Urinary bladder (tissue), 4 donors: Measurements from ENCODE around the gene B4GALNT3. TPM values are rescaled to one million over a fixed set of nuclear protein-coding genes. Genes with fewer than 3 reads are reported as not detected.

Source experiments
- DNase-seq: peaks from one replicate; pipeline ENCODE4 v3.0.0-alpha.2; 2015; ENCODE audit errors: extremely low spot score
- H3K27ac ChIP-seq: one replicate; pipeline ENCODE4 v1.5.1; 2013; ENCODE audit warnings: low read depth, mild to moderate bottlenecking, moderate library complexity
- H3K36me3 ChIP-seq: one replicate; pipeline ENCODE4 v1.6.1; 2013; ENCODE audit warnings: mild to moderate bottlenecking, moderate library complexity; ENCODE audit not compliant: insufficient read depth
- H3K4me1 ChIP-seq: one replicate; pipeline ENCODE4 v1.6.1; 2013; ENCODE audit warnings: mild to moderate bottlenecking, moderate library complexity; ENCODE audit not compliant: insufficient read depth
- H3K4me3 ChIP-seq: one replicate; pipeline ENCODE4 v1.5.1; 2013; ENCODE audit warnings: low read depth, low read length
- WGBS: extraction: QIAGEN DNeasy Blood & Tissue Kit; methylation state at CpG from one replicate; pipeline ENCODE4 v1.1.7; 2013; 5-methylcytosine and 5-hydroxymethylcytosine counted together
- polyA plus RNA-seq: library from polyadenylated mRNA; stranded (reverse); fragments of 200-250 nt; gene quantifications from one replicate; pipeline ENCODE4 v1.2.3, GENCODE V29; 2013
- total RNA-seq: library from RNA; depleted of rRNA; stranded (reverse); fragments of >200 nt; gene quantifications from one replicate; pipeline ENCODE4 v1.2.3, GENCODE V29; 2014
- donor health status: healthy with polysubstance abuse.
- donor health status: healthy.

B4GALNT3 gene
- total and polyA plus RNA-seq, 2 donors: 1.3 to 1.4 TPM

DNA sequence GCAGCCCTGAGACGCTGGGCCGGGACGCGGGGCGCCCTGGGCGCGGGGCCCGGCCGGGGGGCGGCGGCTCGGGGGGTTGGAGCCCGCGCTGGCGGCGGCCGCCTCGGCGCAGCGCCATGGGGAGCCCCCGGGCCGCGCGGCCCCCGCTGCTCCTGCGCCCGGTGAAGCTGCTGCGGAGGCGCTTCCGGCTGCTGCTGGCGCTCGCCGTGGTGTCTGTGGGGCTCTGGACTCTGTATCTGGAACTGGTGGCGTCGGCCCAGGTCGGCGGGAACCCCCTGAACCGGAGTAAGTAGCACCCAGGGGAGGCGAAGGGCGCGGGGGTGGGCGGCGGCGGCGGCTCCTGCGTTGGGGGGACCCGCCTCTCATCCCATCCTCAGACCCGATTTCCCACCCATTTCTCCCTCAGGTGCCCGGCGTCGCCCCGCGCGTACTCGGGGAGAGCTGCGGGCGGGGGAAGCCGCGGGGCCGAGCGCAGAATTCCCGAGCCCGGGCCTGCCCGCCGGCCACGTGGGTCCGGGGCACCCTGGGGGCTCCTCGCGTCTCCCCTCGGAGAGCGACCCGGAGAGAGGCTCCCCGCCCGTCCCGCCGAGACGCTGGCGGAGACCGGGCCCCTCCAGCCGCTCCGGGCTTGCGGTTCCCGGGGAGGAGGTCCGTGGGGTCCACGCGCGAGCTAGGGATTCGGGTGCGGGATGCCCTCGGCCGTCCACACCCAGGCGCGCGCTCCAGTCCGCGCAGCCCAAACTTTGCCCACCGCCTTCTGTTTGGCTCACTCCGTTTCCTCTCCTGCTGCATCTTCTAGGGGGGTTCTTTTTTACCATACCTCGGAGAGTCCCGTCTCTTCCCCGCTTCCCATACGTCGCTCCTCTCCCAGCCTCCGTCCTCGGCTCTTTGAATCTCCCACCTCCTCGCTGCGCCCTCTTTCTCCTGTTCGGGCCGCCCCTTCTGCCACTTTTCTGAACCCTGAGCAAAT, 807 bp downstream of the B4GALNT3 start:
- Histone ChIP-seq H3K36me3 (no peaks in the 10 kb centered on the region), H3K27ac (no peak overlapping the region), H3K4me3 (peak overlapping the region; percentile 69), H3K4me1 (no peaks in the 10 kb centered on the region)
- no peak for DNase-seq
- 4% methylated on average over 104 of the region's 109 CpGs for WGBS

DNA sequence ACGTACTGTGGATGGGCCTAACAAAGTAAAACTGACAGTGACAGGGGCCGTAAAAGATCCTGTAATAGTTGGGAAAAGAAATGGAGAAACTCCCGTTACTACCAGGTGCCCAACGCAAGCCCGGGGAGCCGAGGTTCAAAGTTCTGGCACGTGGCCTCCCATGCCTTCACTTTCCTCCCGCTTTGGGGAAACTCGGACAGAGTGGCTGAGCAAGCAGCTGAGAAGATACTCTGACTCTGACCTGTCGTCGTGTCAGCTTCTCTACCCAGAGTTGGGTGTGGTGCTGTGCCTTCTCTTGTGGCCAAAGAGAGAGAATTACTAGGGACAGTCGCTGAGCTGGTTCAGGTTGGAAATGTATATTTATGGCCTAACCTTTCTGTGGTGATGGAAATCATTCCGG, 1.7 kb downstream of the B4GALNT3 start:
- Histone ChIP-seq H3K36me3 (no peaks in the 10 kb centered on the region), H3K4me3 (no peak overlapping the region), H3K27ac (no peak overlapping the region), H3K4me1 (no peaks in the 10 kb centered on the region)
- DNase-seq: no peak
- WGBS: 69% methylated on average over 13 of the region's 13 CpGs

DNA sequence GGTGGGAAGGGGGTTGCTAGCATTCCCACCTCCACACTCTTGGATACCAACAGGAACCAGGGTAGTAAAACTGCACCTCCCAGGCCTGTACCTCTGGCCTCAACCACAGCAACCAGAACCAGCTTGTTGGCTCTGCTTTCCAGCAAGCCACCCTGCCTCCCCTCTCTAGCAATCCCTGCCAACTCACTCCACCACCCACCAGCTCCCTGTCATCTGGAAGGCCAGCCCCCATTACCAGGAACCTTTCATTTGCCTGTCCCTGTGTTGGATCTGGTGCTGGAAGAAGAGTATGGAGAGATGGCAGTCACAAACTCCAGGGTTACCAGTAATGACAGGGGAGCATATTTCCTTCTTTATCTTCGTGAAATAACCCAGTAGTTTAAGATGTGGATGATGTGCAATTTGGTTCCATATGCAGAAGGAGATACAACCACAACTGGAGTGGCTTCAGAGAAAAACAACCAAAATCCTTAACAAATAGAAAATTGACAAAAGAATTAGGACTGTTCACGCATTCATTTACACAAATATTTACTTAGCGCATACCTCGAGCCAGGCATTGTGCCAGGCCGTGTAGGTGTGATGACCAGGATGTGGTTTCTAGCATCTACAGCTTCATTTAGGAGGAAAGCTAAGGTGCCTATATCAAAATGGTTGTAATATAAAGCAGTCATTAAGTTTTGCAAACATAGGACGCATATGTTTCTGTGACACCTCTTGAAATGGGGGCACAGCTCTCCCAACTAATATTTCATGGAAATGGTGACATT, 3.4 kb downstream of the B4GALNT3 start:
- WGBS: 74% methylated on average over 6 of the region's 6 CpGs
- no peak for DNase-seq
- H3K27ac ChIP-seq: no peak overlapping the region

DNA sequence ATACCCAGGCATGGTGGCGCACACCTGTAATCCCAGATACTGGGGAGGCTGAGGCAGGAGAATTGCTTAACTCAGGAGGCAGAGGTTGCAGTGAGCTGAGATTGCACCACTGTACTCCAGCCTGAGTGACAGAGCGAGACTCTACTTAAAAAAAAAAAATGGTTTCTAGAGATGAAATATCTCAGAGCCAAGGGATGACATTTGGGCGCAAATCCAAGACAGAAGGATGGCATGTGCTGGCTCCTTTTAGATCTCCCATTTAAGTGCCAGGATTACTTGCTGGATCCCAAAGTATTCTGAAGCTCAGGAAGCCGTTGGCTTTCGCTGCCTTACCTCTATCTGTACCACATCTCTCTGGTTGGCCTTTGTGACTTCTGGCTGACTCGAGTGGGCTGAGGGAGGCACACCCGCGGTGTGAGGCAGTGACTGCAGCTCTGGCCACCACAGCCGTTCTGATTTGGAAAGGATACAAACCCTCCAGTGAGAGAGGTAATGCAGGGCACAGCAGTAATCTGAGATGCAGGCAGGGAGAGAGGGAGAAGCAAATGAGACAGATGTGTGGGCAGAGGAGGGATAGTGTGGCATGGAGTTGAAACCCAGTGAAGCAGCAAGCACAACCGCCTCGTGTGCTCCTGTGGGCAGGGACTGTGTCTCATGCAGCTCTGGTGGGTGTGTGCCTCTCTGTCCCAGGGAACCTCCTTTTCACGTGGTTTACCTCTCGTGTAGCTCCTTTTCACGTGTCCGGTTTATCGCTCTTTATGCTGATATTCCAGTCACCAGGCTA, 4.9 kb downstream of the B4GALNT3 start:
- Histone ChIP-seq H3K4me3 (no peak overlapping the region), H3K36me3 (no peaks in the 10 kb centered on the region), H3K4me1 (no peaks in the 10 kb centered on the region), H3K27ac (no peak overlapping the region)
- no peak for DNase-seq
- 63% methylated on average over 16 of the region's 16 CpGs for WGBS

More for the DNA sequence above, 3.4 kb downstream of the B4GALNT3 start:
- H3K4me1 ChIP-seq: no peaks in the 10 kb centered on the region
- no peak overlapping the region for H3K4me3 ChIP-seq
- H3K36me3 ChIP-seq: no peaks in the 10 kb centered on the region

DNA sequence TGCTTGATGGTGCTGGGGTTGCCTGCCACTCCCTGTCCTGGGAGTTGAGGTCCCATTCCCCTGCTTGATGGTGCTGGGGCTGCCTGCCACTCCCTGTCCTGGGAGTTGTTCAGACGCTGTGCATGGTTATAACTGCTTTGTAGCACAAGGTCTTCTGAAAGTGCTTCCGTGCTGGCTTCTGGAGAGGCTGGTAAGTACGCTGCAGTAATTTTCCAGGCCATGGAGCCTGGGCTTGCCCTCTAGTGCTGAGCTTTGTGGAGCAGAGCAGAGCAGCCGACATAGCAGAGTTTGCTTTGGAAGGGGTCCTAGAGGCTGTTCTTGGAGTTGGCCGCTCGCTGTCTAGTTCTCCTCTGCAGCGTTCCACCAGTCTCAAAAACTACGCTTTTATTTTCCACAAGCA, 6.3 kb downstream of the B4GALNT3 start:
- H3K4me3 ChIP-seq: no peak overlapping the region
- WGBS: 79% methylated on average over 8 of the region's 8 CpGs
- H3K4me1 ChIP-seq: no peaks in the 10 kb centered on the region

DNA sequence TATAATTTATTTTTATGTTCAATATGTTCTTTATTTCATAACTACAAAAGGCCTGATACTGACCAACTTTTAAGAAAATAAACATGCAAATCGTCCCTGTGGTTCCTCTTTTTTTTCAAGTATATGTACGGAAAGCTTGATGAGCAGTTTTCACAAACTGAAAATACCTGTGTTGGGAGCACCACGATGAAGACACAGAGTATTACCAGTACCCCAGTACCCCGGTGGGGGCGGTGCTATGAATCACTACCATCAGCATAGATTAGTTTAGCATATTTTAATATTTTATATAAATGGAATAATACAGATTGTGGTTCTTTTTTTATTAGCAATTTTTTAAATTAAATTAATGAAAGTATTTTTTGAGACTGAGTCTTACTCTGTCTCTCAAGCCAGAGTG, 7.0 kb downstream of the B4GALNT3 start:
- Histone ChIP-seq H3K27ac (no peak overlapping the region), H3K36me3 (no peaks in the 10 kb centered on the region), H3K4me1 (no peaks in the 10 kb centered on the region), H3K4me3 (no peak overlapping the region)
- no peak for DNase-seq
- WGBS: 86% methylated on average over 5 of the region's 5 CpGs

More for the DNA sequence above, 6.3 kb downstream of the B4GALNT3 start:
- H3K36me3 ChIP-seq: no peaks in the 10 kb centered on the region
- DNase-seq: no peak
- no peak overlapping the region for H3K27ac ChIP-seq

DNA sequence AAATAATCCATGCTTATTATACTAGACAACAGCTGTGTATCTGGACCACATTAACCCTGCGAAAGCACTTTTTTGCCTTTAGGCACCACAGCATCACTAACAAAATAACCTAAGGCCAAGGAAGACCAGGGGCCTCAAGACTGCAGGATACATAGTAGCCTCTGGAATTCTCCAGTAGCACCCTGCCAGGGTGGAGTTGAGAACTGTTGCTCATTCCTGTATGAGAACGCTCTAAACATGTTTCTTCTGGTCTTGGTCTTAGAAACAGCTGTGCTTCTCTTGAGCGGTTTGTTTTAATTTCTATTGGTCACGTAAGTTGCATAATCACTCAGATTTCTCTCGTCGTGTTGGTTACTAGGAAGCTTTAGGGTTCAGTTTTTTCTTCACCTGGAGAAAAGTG, 7.9 kb downstream of the B4GALNT3 start:
- Histone ChIP-seq H3K27ac (no peak overlapping the region), H3K4me1 (no peaks in the 10 kb centered on the region), H3K4me3 (no peak overlapping the region), H3K36me3 (no peaks in the 10 kb centered on the region)
- 86% methylated on average over 6 of the region's 6 CpGs for WGBS
- no peak for DNase-seq

DNA sequence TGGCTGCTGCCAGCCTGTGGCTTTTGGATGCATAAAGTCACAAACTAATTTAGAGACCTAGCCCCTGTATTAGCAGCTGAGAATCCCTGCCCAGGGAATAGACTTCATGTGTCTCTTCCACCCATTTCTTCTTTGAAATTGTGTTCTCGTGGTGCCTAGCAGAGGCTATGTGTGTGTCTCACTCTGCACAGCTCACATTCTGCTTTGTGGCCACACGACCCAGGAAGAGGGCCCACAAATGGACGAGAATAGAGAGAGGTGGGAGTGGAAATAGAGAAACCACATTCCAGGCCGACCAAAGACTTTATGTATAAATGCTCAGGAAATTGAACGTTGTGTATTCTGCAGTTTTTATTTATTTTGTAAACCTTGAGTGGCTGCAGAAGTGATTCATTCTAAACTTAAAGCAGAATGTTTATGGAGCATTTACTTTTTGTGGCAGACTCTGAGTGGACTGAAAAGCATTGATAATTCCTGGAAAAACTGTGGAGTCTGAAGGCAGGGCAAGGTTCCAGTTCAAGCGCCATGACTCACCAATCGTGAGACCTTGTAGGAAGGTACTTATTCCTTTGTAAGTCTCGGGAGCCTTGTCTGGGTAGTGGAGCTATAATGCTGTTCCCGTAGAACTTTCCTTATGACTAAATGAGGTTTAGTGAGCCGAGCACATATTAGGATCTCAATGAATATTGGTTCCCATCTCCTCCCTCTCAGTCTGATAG, 9.1 kb downstream of the B4GALNT3 start:
- WGBS: 64% methylated on average over 10 of the region's 10 CpGs
- H3K27ac ChIP-seq: no peak overlapping the region
- DNase-seq: no peak

DNA sequence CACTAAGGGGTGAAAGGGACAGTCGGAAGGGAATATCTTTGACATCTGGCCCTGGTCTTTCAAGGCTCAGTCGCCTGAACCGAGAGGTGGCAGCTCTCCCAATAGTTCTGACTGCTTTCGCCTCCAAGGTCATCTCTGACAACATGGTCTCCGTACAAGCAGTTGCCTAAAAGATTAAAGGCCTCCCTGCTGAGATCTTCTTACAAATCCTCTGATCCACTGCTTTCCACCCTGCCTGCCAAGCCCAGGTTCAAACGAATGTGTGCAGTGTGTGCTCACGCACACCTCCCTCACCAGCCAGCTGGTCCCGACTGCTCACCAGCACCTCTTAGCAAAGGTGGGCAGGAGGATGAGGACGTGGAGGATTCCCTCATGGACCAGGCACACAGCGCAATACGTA, 10.4 kb downstream of the B4GALNT3 start:
- no peaks in the 10 kb centered on the region for H3K36me3 ChIP-seq
- H3K4me1 ChIP-seq: no peaks in the 10 kb centered on the region
- no peak overlapping the region for H3K4me3 ChIP-seq
- no peak overlapping the region for H3K27ac ChIP-seq
- 68% methylated on average over 11 of the region's 11 CpGs for WGBS
- no peak for DNase-seq

More for the DNA sequence above, 9.1 kb downstream of the B4GALNT3 start:
- H3K36me3 ChIP-seq: no peaks in the 10 kb centered on the region
- H3K4me1 ChIP-seq: no peaks in the 10 kb centered on the region
- H3K4me3 ChIP-seq: no peak overlapping the region

DNA sequence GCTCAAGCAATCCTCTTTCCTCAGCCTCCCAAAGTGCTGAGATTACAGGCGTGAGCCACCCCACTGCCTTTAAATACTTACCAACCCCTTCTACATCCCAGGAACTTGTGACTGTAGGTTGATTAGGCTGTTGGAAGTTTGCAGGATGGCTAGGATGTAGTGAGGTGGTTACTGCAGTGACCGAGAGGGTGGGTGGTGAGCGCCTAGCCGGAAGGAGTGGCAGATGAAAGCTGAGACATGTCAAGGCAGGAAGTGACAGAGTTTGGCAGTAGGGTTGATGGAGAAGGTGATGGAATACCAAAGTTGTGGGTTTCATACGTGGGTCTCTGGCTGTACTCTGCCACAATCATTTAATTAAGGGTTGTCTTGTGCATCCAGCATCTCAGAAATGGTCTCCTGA, 13.5 kb downstream of the B4GALNT3 start:
- 86% methylated on average over 5 of the region's 5 CpGs for WGBS
- Histone ChIP-seq H3K27ac (no peak overlapping the region), H3K36me3 (no peaks in the 10 kb centered on the region), H3K4me1 (no peaks in the 10 kb centered on the region), H3K4me3 (no peak overlapping the region)
- no peak for DNase-seq

DNA sequence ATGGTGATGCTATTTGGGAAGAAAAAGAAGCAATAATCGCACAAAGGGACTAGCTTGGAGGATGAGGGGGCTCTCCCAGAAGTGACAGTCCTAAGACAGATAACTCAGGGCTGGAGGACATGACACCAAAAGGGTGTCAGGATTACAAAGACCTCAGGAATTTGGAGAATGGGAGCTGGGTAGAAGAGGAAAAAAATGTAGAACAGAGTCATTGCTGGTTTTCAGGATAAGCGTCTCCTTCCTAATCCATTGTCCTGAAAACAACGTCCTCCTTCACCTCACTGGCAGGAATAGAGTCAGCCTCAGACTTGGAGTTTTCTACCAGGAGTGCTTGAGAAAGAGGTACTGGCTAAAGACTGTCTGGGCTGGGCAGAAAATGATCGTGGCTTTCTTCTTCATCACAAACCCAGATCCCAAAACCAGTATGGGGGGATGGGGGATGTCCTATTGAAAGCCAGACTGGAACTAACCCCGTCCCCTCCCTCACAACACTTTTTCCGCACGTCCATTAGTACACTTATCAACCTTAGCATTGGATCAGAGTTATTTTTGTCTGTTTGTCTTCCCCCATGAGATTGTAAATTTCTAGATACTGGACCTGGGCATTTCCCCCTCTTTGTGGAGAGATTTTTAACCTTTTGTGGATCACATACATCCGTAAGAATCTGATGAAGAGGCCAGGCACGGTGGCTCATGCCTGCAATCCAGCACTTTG, 14.3 kb downstream of the B4GALNT3 start:
- WGBS: 62% methylated on average over 9 of the region's 9 CpGs
- DNase-seq: no peak
- Histone ChIP-seq H3K4me3 (no peak overlapping the region), H3K36me3 (no peaks in the 10 kb centered on the region), H3K27ac (no peak overlapping the region), H3K4me1 (no peaks in the 10 kb centered on the region)

DNA sequence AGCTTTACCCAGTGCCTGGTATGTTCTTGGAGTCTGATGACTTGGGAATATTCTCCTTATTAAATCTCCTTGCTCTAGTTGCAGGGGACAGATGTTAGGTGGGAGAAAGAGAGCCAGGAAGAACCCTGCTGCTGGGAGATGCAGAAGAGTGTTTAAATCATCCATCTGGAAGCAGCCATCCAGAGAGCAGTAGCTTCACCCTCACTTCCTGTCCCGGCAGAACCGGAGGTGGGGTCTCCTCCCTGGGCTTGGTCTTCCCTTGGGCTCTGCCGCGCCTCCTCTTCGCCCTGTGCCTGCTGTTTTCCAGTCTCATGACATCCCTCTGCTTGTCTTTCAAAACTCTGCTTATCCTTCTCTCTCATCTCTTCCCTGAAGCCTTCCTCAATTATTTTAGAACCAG, 15.5 kb downstream of the B4GALNT3 start:
- Histone ChIP-seq H3K36me3 (no peaks in the 10 kb centered on the region), H3K27ac (no peak overlapping the region), H3K4me1 (no peaks in the 10 kb centered on the region), H3K4me3 (no peak overlapping the region)
- WGBS: 39% methylated on average over 5 of the region's 5 CpGs
- no peak for DNase-seq
